Suprapubic skin (tissue), 4 donors: ENCODE data around the gene KIAA0586. TPM values are rescaled to one million over a fixed set of nuclear protein-coding genes. Genes with fewer than 3 reads are reported as not detected.

Experiments
- DNase-seq, 2 donors: peaks; one replicate each; pipeline ENCODE4 v3.0.0-alpha.2; 2019; ENCODE audit warnings: low spot score in 2 of 2
- H3K27ac ChIP-seq: fragments of 200-600 bp; sonication (generic); one replicate; pipeline ENCODE4 v1.5.1; 2019
- H3K27me3 ChIP-seq: fragments of 200-600 bp; sonication (generic); one replicate; pipeline ENCODE4 v1.5.1; 2019
- H3K36me3 ChIP-seq: fragments of 200-600 bp; sonication (generic); one replicate; pipeline ENCODE4 v1.5.1; 2019
- H3K4me1 ChIP-seq: fragments of 200-600 bp; sonication (generic); one replicate; pipeline ENCODE4 v1.5.1; 2019
- H3K4me3 ChIP-seq: fragments of 200-600 bp; sonication (generic); one replicate; pipeline ENCODE4 v1.5.1; 2019; ENCODE audit warnings: mild to moderate bottlenecking
- H3K9me3 ChIP-seq: fragments of 200-600 bp; sonication (generic); one replicate; pipeline ENCODE4 v1.5.1; 2019
- EP300 ChIP-seq: sonication (generic); formaldehyde crosslinking; IDR thresholded peaks from one replicate; pipeline ENCODE4 v1.6.1; 2017; ENCODE audit warnings: antibody characterized with exemption
- POLR2A ChIP-seq, 2 donors: fragments of 450-650 bp; IDR thresholded peaks; one replicate each; pipeline ENCODE4 v1.6.1; 2017; ENCODE audit warnings: antibody characterized with exemption in 2 of 2, mild to moderate bottlenecking in 2 of 2, moderate library complexity in 2 of 2
- POLR2AphosphoS5 ChIP-seq, 3 donors: sonication (generic); formaldehyde crosslinking; IDR thresholded peaks; one replicate each; pipeline ENCODE4 v1.6.1; 2017; ENCODE audit warnings: antibody characterized with exemption in 3 of 3
- WGBS: methylation state at CpG from one replicate; pipeline ENCODE4 v1.1.5; 2018; 5-methylcytosine and 5-hydroxymethylcytosine counted together
- total RNA-seq, 4 donors: library from RNA; depleted of rRNA; stranded (reverse); fragments of >200 nt; gene quantifications; one replicate each; pipeline ENCODE4 v1.1.0, GENCODE V29; 2016
- TF ChIP-seq, protein P1 (sequence below), 2 donors: fragments of 200-600 bp in 1 of 2; fragments of 450-650 bp in 1 of 2; sonication (generic) in 1 of 2; IDR thresholded peaks; one replicate each; pipeline ENCODE4 v1.5.1; 2016 to 2019; ENCODE audit warnings: antibody characterized with exemption in 2 of 2, mild to moderate bottlenecking in 1 of 2, moderate library complexity in 1 of 2

KIAA0586 gene
- total RNA-seq, 4 donors from 2014 or later, result 11.1 to 37.1 (median 16.5) TPM

DNA sequence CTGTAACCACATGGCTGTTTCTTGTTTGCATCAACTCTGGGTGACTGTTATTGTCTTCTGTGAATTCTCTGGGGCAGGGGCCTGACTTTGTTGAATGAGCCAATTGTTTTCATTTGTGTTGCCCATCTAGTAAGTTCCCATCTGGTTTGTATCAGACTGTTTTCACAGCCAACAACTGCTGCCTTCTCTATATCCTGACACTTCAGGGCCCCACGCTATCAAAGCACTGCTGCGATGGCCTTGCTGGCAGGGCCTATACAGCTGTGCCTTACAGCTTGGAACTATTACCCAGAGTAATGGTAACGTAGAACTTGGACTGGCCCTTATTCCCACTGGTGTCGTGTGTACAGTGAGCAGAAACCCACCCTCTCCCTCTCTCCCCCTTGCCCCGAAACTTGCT, 105.9 kb downstream of the KIAA0586 start:
- no peak for DNase-seq
- Histone ChIP-seq H3K27me3 (no peaks in the 10 kb centered on the region), H3K4me1 (no peaks in the 10 kb centered on the region), H3K4me3 (no peak overlapping the region), H3K36me3 (no peaks in the 10 kb centered on the region), H3K27ac (no peak overlapping the region), H3K9me3 (no peaks in the 10 kb centered on the region)
- 67% methylated on average over 5 of the region's 5 CpGs for WGBS
- no peak for TF ChIP-seq POLR2AphosphoS5 (IDR thresholded peaks at IDR 0.05)
- TF ChIP-seq, protein P1, sequence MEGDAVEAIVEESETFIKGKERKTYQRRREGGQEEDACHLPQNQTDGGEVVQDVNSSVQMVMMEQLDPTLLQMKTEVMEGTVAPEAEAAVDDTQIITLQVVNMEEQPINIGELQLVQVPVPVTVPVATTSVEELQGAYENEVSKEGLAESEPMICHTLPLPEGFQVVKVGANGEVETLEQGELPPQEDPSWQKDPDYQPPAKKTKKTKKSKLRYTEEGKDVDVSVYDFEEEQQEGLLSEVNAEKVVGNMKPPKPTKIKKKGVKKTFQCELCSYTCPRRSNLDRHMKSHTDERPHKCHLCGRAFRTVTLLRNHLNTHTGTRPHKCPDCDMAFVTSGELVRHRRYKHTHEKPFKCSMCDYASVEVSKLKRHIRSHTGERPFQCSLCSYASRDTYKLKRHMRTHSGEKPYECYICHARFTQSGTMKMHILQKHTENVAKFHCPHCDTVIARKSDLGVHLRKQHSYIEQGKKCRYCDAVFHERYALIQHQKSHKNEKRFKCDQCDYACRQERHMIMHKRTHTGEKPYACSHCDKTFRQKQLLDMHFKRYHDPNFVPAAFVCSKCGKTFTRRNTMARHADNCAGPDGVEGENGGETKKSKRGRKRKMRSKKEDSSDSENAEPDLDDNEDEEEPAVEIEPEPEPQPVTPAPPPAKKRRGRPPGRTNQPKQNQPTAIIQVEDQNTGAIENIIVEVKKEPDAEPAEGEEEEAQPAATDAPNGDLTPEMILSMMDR (IDR thresholded peaks at IDR 0.05), result no peak

DNA sequence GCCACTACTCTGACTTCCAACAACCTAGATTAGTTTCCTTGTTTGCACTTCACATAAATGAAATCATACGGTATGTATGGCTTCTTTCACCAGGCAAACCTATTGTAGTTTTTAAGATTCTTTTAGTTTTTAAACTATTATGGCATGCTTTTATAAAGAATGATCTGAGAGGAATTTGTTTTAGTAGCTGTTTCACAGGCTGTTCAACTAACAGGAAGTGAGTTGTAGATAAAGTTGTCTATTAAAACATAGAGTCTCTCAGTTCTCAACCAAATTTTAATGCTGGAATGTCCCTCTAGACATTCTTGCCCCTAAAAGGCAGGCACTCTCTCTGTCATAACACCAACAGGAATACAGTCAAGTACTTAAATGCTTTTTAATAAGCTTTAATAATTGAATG, 107.5 kb downstream of the KIAA0586 start:
- no peaks in the 10 kb centered on the region for H3K4me1 ChIP-seq
- H3K27me3 ChIP-seq, result no peaks in the 10 kb centered on the region
- H3K4me3 ChIP-seq, result no peak overlapping the region
- no peaks in the 10 kb centered on the region for H3K9me3 ChIP-seq
- no peak for DNase-seq
- no peak overlapping the region for H3K27ac ChIP-seq
- 84% methylated on average over 1 of the region's 1 CpG for WGBS
- TF ChIP-seq, protein P1 (IDR thresholded peaks at IDR 0.05), result no peak
- TF ChIP-seq POLR2AphosphoS5 (IDR thresholded peaks at IDR 0.05) (no peak), EP300 (no peak), POLR2A (IDR thresholded peaks at IDR 0.05) (no peak)
- H3K36me3 ChIP-seq, result no peaks in the 10 kb centered on the region

DNA sequence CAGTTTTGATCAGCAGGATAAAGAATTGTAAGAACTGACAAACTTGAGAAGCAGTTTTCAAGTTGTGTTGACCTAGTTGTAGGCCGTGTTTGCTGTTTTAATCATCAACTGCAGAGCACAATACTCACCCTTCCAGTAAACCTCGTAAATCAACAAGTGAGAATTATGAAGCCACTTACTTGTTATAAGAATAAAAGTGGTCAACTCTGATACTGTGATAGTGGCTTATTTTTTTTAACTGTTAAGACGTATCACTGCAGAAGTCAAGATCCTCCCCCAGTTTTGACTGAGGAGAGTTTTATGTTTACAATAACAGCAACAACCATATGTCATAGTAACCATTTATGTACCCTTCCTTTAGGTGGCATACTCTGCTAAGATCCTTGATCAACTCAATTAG, 109.5 kb downstream of the KIAA0586 start:
- no peaks in the 10 kb centered on the region for H3K27me3 ChIP-seq
- DNase-seq, result no peak
- no peaks in the 10 kb centered on the region for H3K36me3 ChIP-seq
- H3K27ac ChIP-seq, result no peak overlapping the region
- no peak for TF ChIP-seq EP300
- no peak for TF ChIP-seq POLR2A (IDR thresholded peaks at IDR 0.05)
- TF ChIP-seq, protein P1 (IDR thresholded peaks at IDR 0.05), result no peak
- no peak for TF ChIP-seq POLR2AphosphoS5 (IDR thresholded peaks at IDR 0.05)
- 95% methylated on average over 3 of the region's 3 CpGs for WGBS
- H3K4me1 ChIP-seq, result no peaks in the 10 kb centered on the region
- H3K9me3 ChIP-seq, result no peaks in the 10 kb centered on the region
- no peak overlapping the region for H3K4me3 ChIP-seq

DNA sequence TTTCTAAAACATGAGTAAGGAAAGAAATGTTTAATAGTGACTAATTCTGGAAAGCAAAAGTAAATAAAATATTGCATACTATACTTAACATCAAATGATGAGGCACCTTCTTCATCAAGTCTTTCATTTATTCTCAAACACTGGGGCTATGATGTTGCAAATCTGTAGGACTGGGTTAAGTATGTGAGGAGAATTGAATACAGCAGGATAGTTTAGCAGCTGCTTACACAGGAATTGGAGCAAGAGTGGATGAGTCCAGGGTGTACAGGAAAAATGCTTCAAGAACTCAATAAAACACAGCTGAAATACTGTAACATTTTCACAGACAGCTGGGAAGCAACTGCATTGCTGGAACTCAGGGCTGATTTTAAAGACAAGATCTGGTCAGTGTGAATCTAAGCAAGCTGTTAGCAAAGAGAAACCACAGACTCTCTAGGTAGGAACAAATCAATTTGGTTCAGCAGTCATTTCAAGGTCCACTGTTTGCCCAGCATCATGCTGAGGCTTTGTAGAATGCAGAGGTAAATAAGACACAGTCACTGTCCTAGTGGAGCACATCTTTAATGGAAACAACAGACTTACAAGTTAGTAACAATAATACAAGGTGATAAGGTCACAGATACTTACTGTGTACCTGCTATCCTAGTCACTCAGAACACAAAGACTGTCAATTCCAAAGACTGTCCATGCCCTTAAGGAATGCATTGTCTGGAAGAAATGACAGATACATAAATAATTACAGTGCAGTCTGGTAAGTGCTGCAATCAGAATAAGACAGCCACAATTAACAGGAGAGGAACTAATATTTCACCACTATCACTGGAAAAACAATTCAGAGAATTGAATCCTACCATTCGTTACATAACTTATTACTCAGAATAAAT, 113.5 kb downstream of the KIAA0586 start:
- WGBS, result 85% methylated on average over 1 of the region's 1 CpG
- TF ChIP-seq EP300, result no peak
- no peak for TF ChIP-seq POLR2A (IDR thresholded peaks at IDR 0.05)
- TF ChIP-seq, protein P1 (IDR thresholded peaks at IDR 0.05), result no peak
- TF ChIP-seq POLR2AphosphoS5 (IDR thresholded peaks at IDR 0.05), result no peak
- no peaks in the 10 kb centered on the region for H3K27me3 ChIP-seq
- DNase-seq, result no peak
- H3K36me3 ChIP-seq, result peaks cover 7% of the 10 kb centered on the region
- no peaks in the 10 kb centered on the region for H3K9me3 ChIP-seq
- no peak overlapping the region for H3K27ac ChIP-seq
- H3K4me3 ChIP-seq, result no peak overlapping the region
- no peaks in the 10 kb centered on the region for H3K4me1 ChIP-seq

DNA sequence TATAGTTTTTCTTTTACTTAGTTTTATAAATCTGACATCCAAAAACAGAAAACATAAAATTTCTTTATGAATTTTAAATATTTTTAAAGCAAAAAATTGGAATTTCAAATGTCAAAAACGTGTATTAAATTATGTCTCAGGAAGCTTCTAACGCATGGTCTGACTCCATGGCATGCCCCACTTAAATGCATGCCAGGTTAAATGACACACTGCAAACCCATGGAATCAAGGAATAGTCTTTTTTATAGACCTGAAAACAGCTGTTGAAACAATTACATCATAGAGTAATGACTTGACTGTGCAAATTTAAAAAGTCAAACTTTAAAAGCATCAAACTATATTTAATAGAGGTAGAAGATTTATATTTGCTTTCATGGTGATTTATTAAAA, 114.1 kb downstream of the KIAA0586 start:
- DNase-seq, result no peak
- Histone ChIP-seq H3K27me3 (no peaks in the 10 kb centered on the region), H3K9me3 (no peaks in the 10 kb centered on the region), H3K4me1 (no peaks in the 10 kb centered on the region), H3K4me3 (no peak overlapping the region), H3K36me3 (peaks cover 7% of the 10 kb centered on the region), H3K27ac (no peak overlapping the region)
- TF ChIP-seq EP300 (no peak), POLR2A (IDR thresholded peaks at IDR 0.05) (no peak)
- WGBS, result 79% methylated on average over 2 of the region's 2 CpGs
